IMR-90 (cell line): ENCODE measurements around the gene NTNG2. TPM values are rescaled to one million over a fixed set of nuclear protein-coding genes. Genes with fewer than 3 reads are reported as not detected.

ENCODE experiments used
- ATAC-seq: fragments of 200-7000 bp; cut with Tn5 transposase; 2 replicates; pipeline ENCODE4 v1.9.1; 2020; ENCODE audit warnings: low read depth, mild to moderate bottlenecking, moderate library complexity
- BruUV-seq: library from RNA; stranded (reverse); fragments of 400-500 nt; replicated peaks from 2 replicates; lab custom pipeline; 2021; lab: Mats Ljungman, UMichigan
- CTCF ChIA-PET: fragments of 300-600 bp; formaldehyde crosslinking; extraction: SDS; loops from one replicate; lab custom pipeline; 2021; ENCODE audit warnings: antibody characterized with exemption; lab: Yijun Ruan, JAX
- POLR2A ChIA-PET: fragments of 300-600 bp; sonication (Branson Sonifier 250); formaldehyde crosslinking; loops from one replicate; lab custom pipeline; 2022; ENCODE audit warnings: antibody characterized with exemption; ENCODE audit not compliant: unreplicated experiment; lab: Charles Lee
- DNase-seq: peaks from one replicate; pipeline ENCODE4 v3.0.0; 2013
- H2AFZ ChIP-seq: replicated peaks from 2 replicates; pipeline ENCODE3; 2013; ENCODE audit warnings: low read length, mild to moderate bottlenecking; ENCODE audit not compliant: poor library complexity
- H2AK5ac ChIP-seq: 2 replicates; pipeline ENCODE4 v1.6.1; 2013; ENCODE audit warnings: low read depth, low read length, inconsistent platforms
- H2AK9ac ChIP-seq: replicated peaks from 2 replicates; pipeline ENCODE3; 2013; ENCODE audit warnings: mild to moderate bottlenecking, low read depth, low read length, moderate library complexity; ENCODE audit not compliant: poor library complexity
- H2BK120ac ChIP-seq: 2 replicates; pipeline ENCODE4 v1.6.1; 2013; ENCODE audit warnings: low read depth, low read length, inconsistent platforms
- H2BK15ac ChIP-seq: 3 replicates; pipeline ENCODE4 v1.6.1; 2013; ENCODE audit warnings: low read depth, low read length, inconsistent platforms
- H2BK20ac ChIP-seq: 2 replicates; pipeline ENCODE4 v1.6.1; 2013; ENCODE audit warnings: low read depth, mild to moderate bottlenecking, inconsistent platforms, low read length, moderate library complexity
- H2BK5ac ChIP-seq: 2 replicates; pipeline ENCODE4 v1.6.1; 2013; ENCODE audit warnings: mild to moderate bottlenecking, low read depth, low read length, inconsistent platforms; ENCODE audit not compliant: poor library complexity, severe bottlenecking
- H3K14ac ChIP-seq: replicated peaks from 2 replicates; pipeline ENCODE4 v1.6.1; 2013; ENCODE audit warnings: low read depth, low read length, inconsistent platforms
- H3K18ac ChIP-seq: 2 replicates; pipeline ENCODE4 v1.6.1; 2013; ENCODE audit warnings: low read depth, low read length, control low read depth
- H3K23ac ChIP-seq: 2 replicates; pipeline ENCODE4 v1.6.1; 2013; ENCODE audit warnings: low read depth, low read length, inconsistent platforms
- H3K27ac ChIP-seq: 2 replicates; pipeline ENCODE4 v1.5.1; 2013; ENCODE audit warnings: mild to moderate bottlenecking, control low read depth, low read length; ENCODE audit not compliant: insufficient read depth
- H3K27me3 ChIP-seq: 2 replicates; pipeline ENCODE4 v1.6.1; 2013; ENCODE audit warnings: low read length; ENCODE audit not compliant: control insufficient read depth, insufficient read depth
- H3K36me3 ChIP-seq: 2 replicates; pipeline ENCODE4 v1.6.1; 2013; ENCODE audit warnings: low read length, mixed read lengths; ENCODE audit not compliant: control insufficient read depth, insufficient read depth
- H3K4ac ChIP-seq: 2 replicates; pipeline ENCODE4 v1.6.1; 2013; ENCODE audit warnings: low read depth, low read length, inconsistent platforms
- H3K4me1 ChIP-seq: 2 replicates; pipeline ENCODE4 v1.6.1; 2013; ENCODE audit warnings: low read length, mixed read lengths; ENCODE audit not compliant: control insufficient read depth, insufficient read depth
- H3K4me2 ChIP-seq: 2 replicates; pipeline ENCODE4 v1.6.1; 2013; ENCODE audit warnings: low read depth, mild to moderate bottlenecking, control low read depth, low read length, moderate library complexity
- H3K4me3 ChIP-seq: 2 replicates; pipeline ENCODE4 v1.5.1; 2013; ENCODE audit warnings: low read depth, mild to moderate bottlenecking, control low read depth, low read length, moderate library complexity; ENCODE audit not compliant: insufficient read depth
- H3K56ac ChIP-seq: 2 replicates; pipeline ENCODE4 v1.6.1; 2013; ENCODE audit warnings: low read length, inconsistent platforms; ENCODE audit not compliant: insufficient read depth; ENCODE audit errors: extremely low read depth
- H3K79me1 ChIP-seq, 2 experiments: 2 replicates each; pipeline ENCODE4 v1.6.1; 2013; ENCODE audit warnings: low read length in 2 of 2, inconsistent platforms in 1 of 2, low read depth in 1 of 2
- H3K9ac ChIP-seq: 2 replicates; pipeline ENCODE4 v1.6.1; 2013; ENCODE audit warnings: low read depth, low read length, control low read depth
- H3K9me1 ChIP-seq: 2 replicates; pipeline ENCODE4 v1.6.1; 2013; ENCODE audit warnings: low read length, inconsistent platforms; ENCODE audit not compliant: insufficient read depth
- H3K9me3 ChIP-seq: 2 replicates; pipeline ENCODE4 v1.6.1; 2013; ENCODE audit warnings: low read length; ENCODE audit not compliant: control insufficient read depth, insufficient read depth
- H4K20me1 ChIP-seq: 2 replicates; pipeline ENCODE4 v1.6.1; 2013; ENCODE audit warnings: low read length, inconsistent platforms; ENCODE audit not compliant: insufficient read depth
- H4K5ac ChIP-seq: 2 replicates; pipeline ENCODE4 v1.6.1; 2013; ENCODE audit warnings: mild to moderate bottlenecking, low read depth, low read length, control low read depth
- H4K8ac ChIP-seq, 2 experiments: 2 replicates each; pipeline ENCODE4 v1.6.1; 2013; ENCODE audit warnings: low read depth in 2 of 2, low read length in 2 of 2, control low read depth in 1 of 2, inconsistent platforms in 1 of 2
- H4K91ac ChIP-seq: 2 replicates; pipeline ENCODE4 v1.6.1; 2013; ENCODE audit warnings: low read depth, low read length, inconsistent platforms; ENCODE audit not compliant: insufficient read depth
- CHD1 ChIP-seq: IDR thresholded peaks from 2 replicates; pipeline ENCODE4 v1.6.1; 2012; ENCODE audit warnings: low read depth, low read length, improper control_type of control experiment
- FOS ChIP-seq: fragments of 150-350 bp; IDR thresholded peaks from 2 replicates; pipeline ENCODE4 v1.6.1; 2016; ENCODE audit warnings: low read depth, low read length
- MAFK ChIP-seq: IDR thresholded peaks from 2 replicates; pipeline ENCODE4 v1.6.1; 2012; ENCODE audit warnings: low read depth, low read length, improper control_type of control experiment
- MAZ ChIP-seq: IDR thresholded peaks from 2 replicates; pipeline ENCODE4 v1.6.1; 2012; ENCODE audit warnings: low read depth, mild to moderate bottlenecking, low read length, improper control_type of control experiment, moderate library complexity, borderline replicate concordance
- NFE2L2 ChIP-seq: fragments of 150-350 bp; IDR thresholded peaks from 2 replicates; pipeline ENCODE4 v1.6.1; 2016; ENCODE audit warnings: low read depth, mild to moderate bottlenecking, low read length
- POLR2A ChIP-seq: IDR thresholded peaks from 2 replicates; pipeline ENCODE4 v1.6.1; 2012; ENCODE audit warnings: mild to moderate bottlenecking, low read depth, low read length
- RAD21 ChIP-seq: IDR thresholded peaks from 2 replicates; pipeline ENCODE4 v1.6.1; 2012; ENCODE audit warnings: low read length, improper control_type of control experiment
- RCOR1 ChIP-seq: IDR thresholded peaks from 2 replicates; pipeline ENCODE4 v1.6.1; 2012; ENCODE audit warnings: mild to moderate bottlenecking, low read length, improper control_type of control experiment; ENCODE audit not compliant: insufficient replicate concordance
- RFX5 ChIP-seq: IDR thresholded peaks from 2 replicates; pipeline ENCODE4 v1.8.0; 2012; ENCODE audit warnings: low read depth, mild to moderate bottlenecking, low read length, moderate library complexity
- SMC3 ChIP-seq: fragments of 150-350 bp; IDR thresholded peaks from 2 replicates; pipeline ENCODE4 v1.6.1; 2016; ENCODE audit warnings: low read depth, mild to moderate bottlenecking, antibody characterized with exemption, low read length, moderate library complexity
- WGBS, 2 experiments: methylation state at CpG; one replicate each; pipeline versions ENCODE4 v1.1.5 to v1.1.7; 2013; ENCODE audit warnings: missing lambda C conversion rate in 2 of 2; ENCODE audit not compliant: insufficient read length in 1 of 2; ENCODE audit errors: extremely low coverage in 2 of 2; 5-methylcytosine and 5-hydroxymethylcytosine counted together
- dilution Hi-C: fragments of 300-500 bp; cut with HindIII; formaldehyde crosslinking; loops from one replicate; pipeline ENCODE4 v1.14.3; 2018; ENCODE audit warnings: low sequenced_read_pairs; ENCODE audit not compliant: unreplicated experiment
- in situ Hi-C: fragments of 300-500 bp; cut with MboI; formaldehyde crosslinking; loops from 3 replicates; pipeline ENCODE4 v1.14.3; 2019; ENCODE audit warnings: low sequenced_read_pairs, inconsistent platforms, mixed read lengths
- intact Hi-C: fragments of 100-400 bp; cut with micrococcal nuclease; formaldehyde crosslinking; loops from 2 replicates; pipeline ENCODE4 v1.10.0; 2022
- polyA plus RNA-seq, 3 experiments: library from polyadenylated mRNA; depleted of rRNA; stranded (reverse); fragments of >200 nt; gene quantifications; 2 replicates each; pipeline ENCODE4 v1.2.3, GENCODE V29; 2012; ENCODE audit warnings: low replicate concordance in 1 of 3
- total RNA-seq: library from RNA; depleted of rRNA; stranded (reverse); fragments of >200 nt; gene quantifications from 2 replicates; pipeline ENCODE4 v1.2.3, GENCODE V29; 2012
- TF ChIP-seq, protein P1 (sequence below): fragments of 150-350 bp; IDR thresholded peaks from 2 replicates; pipeline ENCODE4 v1.6.1; 2016; ENCODE audit warnings: low read depth, mild to moderate bottlenecking, low read length, moderate library complexity, borderline replicate concordance

The NTNG2 gene
- total and polyA plus RNA-seq, 2 of the 4 experiments (the other 2 are of a cell fraction): 0.54 to 0.84 TPM

DNA sequence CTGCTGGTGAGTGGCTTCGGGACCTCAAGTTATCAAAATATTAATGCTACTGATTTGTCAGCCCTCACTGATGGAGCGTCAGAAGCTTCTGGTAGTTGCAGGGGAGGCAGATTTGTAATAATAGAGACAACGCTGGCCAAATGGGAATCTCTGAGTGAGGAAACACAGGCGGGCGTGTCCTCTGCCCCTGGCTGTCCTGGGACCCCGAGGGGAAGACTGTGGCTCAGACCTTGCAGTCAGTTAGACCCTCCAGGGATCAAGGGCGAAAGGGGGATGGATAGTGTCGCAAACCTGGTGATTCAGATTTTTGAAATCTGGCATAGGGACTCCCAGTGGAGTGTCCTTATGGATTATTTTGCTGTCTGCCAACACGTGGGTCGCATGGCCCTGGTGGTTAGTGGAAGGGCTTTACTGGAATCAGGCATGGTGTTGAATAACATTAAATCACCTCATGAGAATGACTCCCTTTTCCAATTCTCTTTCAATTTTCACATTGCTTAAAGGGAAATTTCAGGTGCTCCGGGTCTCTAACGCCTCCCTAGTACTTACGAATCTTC lies 35.1 kb upstream of the NTNG2 start:
- Histone ChIP-seq H2AK9ac (no peak overlapping the region), H3K27me3 (peaks cover 77% of the 10 kb centered on the region), H3K79me1 (no peaks in the 10 kb centered on the region), H2BK15ac (no peak overlapping the region), H3K9ac (no peak overlapping the region), H3K14ac (no peak overlapping the region), H3K4me3 (no peak overlapping the region), H3K9me3 (peaks cover 2% of the 10 kb centered on the region; the same call in 1 of the 2 replicates), H3K23ac (no peak overlapping the region), H3K56ac (no peak overlapping the region), H3K18ac (no peak overlapping the region), H4K8ac (no peak overlapping the region), H4K91ac (no peak overlapping the region), H3K4me2 (no peak overlapping the region), H2BK5ac (no peak overlapping the region), H2AK5ac (no peak overlapping the region), H2AFZ (no peak overlapping the region), H3K4ac (no peak overlapping the region), H3K27ac (no peak overlapping the region), H3K9me1 (no peaks in the 10 kb centered on the region), H4K5ac (no peak overlapping the region), H3K36me3 (no peaks in the 10 kb centered on the region), H2BK120ac (no peak overlapping the region), H3K4me1 (no peaks in the 10 kb centered on the region), H2BK20ac (no peak overlapping the region), H4K20me1 (no peaks in the 10 kb centered on the region; the same call in 1 of the 2 replicates)
- WGBS, 2 experiments: 83% methylated on average over 2 of the region's 13 CpGs; no CpG with 5 or more reads in 1 of the 2 experiments
- intact Hi-C loops: no loop called here
- no peak for ATAC-seq
- dilution Hi-C loops: no loop called here
- no TSS peak for BruUV-seq
- ChIA-PET CTCF (no interaction called here), POLR2A (no interaction called here)
- in situ Hi-C loops: no loop called here
- no peak for DNase-seq
- TF ChIP-seq RFX5 (no peak), SMC3 (no peak), RCOR1 (no peak), CHD1 (no peak), NFE2L2 (no peak), POLR2A (no peak), MAFK (no peak), RAD21 (no peak), MAZ (no peak), FOS (no peak)
- TF ChIP-seq, protein P1, sequence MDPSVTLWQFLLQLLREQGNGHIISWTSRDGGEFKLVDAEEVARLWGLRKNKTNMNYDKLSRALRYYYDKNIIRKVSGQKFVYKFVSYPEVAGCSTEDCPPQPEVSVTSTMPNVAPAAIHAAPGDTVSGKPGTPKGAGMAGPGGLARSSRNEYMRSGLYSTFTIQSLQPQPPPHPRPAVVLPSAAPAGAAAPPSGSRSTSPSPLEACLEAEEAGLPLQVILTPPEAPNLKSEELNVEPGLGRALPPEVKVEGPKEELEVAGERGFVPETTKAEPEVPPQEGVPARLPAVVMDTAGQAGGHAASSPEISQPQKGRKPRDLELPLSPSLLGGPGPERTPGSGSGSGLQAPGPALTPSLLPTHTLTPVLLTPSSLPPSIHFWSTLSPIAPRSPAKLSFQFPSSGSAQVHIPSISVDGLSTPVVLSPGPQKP: no peak
